ENCODE measurements around the gene FBLN7.
A peak's percentile ranks its signal among the peaks of the same experiment; 100 is the strongest.

Gene FBLN7

DNA sequence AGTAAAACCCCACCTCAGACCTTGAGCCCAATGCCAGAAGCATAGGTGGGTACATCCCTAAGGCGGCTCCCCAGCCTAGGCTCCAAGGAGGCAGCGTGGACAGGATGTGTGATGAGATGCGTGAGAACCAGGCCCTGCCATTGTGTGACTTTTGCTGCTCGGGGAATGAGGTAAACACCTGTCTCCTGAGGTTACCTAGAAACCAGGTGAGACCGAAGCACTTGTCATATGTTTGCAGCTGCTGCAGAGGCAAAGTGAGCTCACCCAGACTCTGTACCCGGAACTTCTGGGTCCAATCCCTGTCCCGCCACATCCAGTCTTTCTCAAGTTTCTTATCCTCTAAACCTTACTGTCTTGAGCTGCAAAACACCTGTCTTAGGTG lies 3.4 kb downstream of the FBLN7 start:
- no peak for DNase-seq

DNA sequence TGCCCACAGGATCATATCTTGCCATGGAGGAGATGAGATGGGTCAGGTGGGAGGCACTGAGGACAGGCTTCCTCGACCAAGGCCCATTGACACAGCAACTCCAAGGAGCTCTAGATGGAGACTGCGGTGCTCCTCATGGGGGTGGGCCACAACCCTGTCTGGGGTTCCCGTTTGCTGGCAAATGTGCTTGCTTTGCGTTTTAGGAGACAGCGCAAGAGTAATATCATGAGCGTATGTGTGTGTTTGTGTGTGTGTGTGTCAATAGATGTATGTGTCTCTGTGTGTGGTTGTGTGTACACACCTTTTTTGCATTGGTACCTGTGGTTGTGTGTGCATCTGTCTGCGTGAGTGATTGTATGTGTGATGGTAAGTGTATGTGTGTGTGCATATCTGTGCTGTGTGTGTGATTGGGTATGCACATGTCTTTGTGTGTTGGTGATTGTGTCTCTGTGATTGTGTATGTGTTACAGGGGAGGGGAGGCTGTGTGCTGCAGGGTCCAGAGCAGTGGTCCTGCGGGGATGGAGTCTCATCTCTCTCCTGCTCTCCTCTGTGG lies 4.4 kb downstream of the FBLN7 start:
- DNase-seq, result no peak

DNA sequence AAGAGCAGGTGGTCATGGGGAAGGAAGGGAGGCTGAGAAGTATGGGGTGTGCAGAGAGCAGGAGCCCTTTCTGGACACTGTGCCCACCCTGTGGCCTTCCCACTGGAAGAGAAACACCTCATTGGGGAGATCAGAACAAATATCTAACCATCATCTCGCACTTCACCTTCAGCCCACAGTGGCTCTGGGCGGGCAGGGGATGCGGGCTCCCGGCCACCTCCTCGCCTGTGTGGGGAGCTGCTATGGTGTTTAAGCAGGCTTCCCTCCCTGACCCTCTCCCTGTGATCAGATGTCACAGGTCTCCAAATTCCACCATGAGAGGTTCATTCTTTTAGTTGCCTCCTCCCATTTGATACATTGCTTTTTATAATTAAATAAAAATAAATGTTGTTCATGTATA lies 5.0 kb downstream of the FBLN7 start:
- no peak for DNase-seq

DNA sequence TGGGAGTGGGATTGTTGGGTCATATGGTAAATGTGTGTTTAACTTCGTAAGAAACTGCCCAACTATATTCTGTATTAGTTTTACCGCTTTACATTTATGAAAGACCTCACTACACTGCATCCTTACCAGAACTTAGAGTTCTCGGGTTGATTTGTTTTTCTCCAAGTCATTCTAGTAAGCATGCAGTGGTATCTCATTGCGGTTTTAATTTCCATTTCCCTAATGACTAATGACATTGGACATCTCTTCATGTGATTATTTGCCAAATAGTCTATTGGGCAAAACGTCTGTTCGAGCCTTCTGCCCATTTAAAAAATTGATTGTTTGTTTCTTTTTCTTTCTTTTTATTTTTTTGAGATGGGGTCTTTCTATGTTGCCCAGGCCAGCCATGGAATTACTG lies 6.8 kb downstream of the FBLN7 start:
- no peak for DNase-seq

DNA sequence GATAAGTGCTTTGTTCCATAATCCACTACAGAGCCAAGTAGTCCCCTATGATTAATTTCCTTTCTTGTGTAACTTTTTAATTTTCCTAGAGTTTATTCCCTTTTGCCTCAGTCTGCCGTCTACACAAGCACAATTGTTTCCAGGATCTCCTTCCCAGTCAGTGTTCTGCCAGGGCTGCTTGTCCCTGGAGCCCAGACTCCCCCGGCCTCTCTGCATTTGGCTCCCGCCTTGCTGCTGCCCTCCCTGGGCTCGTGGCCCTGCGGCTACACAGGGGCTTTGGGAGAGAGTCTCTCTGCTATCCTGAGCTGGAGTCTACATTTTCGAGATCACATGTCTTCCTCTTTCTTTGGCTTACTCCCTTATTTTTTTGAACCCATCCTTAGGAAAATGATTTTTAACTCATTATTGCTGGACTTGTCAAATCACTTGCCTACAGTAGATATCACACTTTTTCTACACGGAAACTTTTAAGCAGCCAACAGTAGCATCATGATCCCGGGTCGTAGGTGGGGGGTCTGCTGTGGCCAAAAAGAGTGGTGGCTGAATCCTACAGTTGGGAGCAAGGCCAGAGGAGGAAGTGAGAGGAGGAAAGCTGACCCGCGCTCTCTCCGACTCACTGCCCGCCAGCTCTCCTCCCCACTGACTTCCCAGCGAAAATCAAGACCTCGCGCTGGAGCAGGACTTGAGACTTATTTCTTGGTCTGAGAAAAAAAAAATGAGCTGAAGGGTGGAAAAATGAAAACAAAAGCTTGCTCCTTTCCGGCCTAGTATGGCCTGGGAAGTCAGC lies 9.4 kb downstream of the FBLN7 start:
- DNase-seq, result no peak

DNA sequence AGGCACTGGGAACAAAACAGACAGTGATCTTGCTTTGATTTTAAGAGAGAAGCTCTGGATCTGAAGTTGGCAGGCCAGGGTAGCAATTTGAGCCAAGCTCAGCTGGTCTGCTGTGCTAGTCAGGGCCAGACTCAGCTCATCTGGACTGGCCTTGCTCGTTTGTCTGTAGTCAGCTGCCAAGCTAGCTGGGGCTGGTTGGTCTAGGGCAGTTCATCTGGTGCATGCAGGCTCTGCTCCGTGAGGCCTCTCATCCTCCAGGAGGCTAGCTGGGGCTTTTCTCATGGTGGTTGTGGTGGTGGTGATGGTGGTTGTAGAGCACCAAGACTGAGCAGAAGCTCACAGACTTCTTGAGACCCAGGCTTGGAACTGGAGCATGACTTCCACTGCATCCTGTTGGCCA lies 10.3 kb downstream of the FBLN7 start:
- no peak for DNase-seq

DNA sequence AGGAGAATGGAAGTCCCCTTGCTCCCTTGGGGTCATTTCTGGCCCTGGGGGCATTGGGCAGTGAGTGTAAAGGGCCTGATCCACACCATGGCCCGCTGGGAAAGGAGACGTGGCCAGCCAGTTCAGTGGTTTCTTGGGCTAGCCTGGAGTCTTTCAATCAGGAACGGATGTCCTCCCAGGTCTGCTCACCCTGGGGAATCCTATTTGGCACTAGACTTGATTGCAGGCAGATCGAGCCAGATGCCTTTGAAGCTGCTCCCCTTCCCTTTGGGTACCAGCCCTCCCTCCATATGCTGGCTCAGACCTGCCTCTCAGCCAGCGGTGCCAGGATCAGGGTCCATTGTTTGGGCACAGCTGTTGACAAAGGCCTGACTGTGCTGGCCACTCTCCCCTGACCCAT lies 11.0 kb downstream of the FBLN7 start:
- DNase-seq, result no peak

DNA sequence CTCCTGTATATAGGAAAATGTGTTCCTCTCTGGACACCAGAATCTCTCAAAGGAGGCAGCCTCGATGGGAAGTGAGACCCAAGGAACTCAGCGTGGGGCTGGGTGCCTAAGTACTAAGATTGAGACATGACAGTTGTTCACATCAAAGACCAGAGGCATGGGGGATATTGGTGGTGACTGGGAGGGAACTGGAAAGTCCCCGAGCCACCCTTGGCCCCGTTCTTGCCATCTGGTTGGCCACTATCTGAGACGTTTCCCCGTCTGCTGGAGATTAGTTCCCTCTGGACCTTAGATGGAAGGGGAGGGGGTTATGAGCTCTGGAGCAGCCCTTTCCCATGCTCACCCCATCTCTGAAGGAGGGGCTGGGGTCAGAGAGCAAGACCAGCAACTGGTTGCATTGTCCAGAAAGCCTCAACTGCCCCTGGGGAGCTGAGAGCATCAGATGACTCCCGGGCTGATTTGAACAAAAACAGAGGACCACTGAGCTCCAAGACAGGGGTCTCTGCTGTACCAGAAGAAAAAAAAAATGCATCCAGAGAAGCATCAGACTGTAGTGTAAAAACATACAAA lies 11.8 kb downstream of the FBLN7 start:
- no peak for DNase-seq

DNA sequence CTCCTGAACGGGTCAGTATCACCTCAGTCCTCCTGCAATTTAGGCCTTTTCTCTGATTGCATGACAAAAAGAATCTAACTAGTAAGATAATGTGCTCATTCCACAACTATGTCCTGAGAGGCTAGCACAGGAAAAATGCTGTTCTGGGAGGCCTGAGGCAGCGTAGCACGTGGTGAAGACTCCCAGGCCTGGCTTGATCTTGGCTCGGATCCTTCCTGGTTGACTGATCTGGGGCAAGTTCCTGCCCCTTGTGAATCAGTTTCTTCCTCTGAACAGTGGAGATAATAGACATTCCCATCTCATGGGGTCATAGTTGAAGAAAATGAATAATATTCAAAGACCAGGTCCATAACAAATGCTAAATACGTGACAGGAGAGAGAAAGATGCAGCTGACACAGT lies 12.3 kb downstream of the FBLN7 start:
- no peak for DNase-seq

DNA sequence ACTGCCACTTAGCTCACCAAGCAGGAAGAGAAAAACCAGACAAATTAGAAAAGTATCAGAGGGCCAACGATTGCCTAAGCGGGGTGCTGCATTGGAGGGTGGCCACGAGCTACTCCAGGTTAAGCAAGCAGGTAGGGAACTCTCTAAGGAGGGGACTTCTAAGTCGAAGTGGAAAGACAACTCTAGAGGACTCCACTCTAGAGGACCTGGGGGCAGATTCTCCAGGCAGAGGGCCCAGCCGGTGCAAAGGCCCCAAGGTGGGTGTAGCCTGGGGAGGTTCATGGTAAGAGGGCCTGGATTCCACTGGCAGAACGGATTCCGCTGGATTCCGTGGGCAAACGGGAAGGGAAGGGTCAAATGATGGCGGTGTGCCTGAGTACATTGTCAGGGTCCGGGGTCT lies 12.7 kb downstream of the FBLN7 start:
- DNase-seq, result no peak

DNA sequence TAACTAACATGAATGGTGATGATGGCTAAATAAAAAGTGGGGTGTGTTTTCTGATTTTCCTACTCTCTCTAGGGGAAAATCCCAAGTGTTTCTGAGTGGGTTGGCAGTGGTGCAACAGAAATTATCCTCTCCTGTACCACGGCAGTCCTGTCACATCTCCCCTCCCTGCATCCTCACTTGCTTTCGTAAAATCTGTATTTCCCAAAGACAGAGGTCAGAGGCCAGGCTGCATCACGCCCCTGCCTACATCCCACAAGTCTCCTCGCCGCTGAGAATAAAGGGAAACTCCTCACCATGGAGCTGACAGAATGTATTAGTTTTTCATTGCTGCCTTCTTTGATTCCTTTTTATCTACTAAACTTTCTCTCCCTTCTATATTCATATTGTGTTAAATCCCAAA lies 13.1 kb downstream of the FBLN7 start:
- no peak for DNase-seq

DNA sequence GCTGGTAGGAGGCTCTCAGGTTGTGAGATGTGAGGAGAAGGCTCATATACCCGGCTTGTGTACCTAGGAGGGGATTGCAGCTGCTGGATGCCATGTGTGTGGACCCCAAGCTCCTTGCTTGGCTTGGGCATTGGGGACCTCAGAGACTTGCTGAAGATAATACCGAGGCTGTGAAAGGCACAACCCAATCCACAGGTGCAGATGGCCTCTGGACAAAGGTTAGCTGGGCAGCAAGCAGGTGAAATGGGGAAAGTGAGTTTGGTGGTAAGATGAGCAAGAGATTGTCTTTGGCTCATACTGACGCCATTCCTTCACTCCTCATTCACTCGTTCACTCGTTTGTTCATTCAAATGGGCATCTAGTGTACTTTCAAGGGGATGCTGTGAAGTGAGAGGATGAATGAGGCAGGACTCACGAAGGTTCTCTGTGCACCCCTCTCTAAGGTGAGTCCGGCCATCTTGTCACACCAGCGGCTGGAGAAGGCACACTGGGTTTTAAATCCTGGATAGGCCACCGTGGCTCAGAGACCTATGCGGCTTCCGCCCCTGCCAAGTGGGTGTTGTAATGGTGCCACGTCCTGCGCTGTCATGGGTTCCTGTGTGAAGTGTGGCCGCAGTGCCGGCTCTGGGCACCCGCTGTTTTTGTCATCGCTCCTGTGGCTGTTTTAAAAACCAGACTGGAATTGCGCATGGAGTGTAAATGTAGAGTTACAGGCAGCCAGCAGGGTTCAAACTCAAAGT lies 13.7 kb downstream of the FBLN7 start:
- DNase-seq, result no peak

DNA sequence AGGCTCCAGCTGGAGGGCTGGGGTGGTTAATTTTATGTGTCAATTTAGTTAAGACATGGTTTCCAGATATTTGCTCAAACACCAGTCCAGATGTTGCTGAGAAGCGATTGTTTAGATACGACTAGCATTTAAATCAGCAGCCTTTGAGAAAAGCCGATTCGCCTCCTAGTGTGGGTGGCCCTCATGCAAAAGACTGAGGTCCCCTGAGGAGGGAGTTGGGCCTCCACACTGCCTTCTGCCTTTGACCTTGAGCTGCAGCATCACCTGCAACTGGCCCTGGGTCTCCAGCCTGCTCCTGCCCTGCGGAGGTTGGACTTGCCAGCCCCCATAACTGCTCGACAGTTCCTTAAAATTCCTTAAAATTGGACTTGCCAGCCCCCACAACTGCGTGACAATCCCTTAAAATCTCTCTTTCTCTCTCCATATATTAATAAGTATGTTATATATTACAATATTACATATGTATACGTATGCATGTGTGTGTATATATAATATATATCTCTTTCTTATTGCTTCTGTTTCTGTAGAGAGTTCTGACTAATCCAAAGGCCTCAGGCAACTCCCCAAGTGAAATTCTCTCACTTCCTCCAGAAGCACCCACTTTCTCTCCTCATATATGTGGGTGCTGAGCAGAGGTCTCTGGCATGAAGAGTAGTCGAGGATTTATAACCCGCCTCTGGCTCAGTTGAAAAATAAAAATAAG lies 14.4 kb downstream of the FBLN7 start:
- no peak for DNase-seq

DNA sequence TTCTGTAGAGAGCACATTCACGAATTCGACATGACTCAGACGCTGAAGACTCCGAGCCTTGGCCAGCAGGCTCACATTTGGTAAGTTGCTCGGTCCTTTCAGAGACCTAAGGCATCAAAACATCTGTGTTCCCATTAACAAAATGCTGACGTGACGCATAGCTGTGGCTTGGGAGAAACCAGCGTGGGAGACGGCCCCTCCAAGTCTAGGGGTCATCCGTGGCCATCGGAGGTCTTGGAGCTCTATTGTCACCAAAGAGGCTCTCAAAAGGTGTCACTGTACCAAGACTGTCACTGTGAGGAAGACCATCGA lies 14.9 kb downstream of the FBLN7 start:
- DNase-seq, result no peak

DNA sequence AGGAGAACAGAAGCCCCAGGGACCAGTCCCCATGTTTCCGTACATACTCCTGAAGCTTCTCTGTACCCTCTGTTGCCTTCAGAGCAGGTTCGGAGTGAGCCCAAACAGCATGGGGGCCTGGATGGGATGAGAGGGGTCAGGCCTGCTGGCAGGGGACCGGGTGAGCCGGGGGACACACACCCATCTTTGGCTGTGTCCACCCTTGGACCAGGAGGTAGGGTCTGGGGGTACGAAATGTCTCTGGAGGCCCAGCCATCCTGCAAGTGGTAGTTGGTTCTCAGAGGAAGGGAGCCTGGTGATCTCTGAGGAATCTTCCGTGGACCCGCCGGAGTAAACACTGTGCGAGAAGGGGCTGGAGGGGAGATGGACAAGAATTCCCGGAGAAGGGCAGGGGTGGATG lies 15.3 kb downstream of the FBLN7 start:
- no peak for DNase-seq

DNA sequence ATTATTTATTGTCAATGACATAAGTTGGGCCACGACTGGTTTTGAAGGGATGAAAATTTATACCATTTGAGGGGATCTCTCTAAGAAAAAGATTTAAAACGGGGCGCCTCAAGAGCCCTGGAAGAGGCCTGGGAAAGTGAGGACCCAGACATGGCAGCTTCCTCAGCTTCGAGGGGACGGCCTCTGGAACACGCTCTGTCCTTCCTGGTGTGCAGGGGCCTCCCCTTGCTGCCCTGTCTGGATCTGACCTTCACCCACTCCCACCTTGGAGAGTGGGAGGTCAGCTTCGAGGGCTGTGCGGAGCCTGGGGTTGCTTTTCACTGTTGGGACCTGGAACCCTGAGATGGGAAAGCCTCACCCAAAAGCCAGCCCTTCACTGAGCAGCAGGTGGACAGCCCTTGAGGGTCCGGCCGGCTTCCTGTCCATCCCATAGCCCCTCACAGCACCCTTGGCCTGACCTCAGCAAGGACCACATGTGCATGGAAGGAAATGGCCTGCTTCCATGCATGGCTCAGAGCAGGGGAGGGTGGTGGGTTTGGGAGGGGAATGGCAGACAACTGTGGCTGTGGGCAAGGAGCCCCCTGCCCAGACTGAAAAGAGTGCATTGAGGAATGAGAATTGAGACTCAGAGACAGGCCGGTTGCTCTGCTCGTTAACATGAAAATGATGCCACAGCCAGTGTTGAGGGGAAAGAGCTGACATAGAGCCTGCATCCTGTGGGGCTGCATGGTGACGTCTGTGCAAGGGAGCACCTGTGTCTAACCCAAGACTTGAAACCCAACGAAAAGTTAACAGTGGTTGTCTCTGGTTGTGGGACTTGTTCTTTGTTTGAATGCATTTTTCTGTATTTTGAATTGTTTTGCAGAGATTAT lies 16.3 kb downstream of the FBLN7 start:
- DNase-seq, result peak; percentile 37

DNA sequence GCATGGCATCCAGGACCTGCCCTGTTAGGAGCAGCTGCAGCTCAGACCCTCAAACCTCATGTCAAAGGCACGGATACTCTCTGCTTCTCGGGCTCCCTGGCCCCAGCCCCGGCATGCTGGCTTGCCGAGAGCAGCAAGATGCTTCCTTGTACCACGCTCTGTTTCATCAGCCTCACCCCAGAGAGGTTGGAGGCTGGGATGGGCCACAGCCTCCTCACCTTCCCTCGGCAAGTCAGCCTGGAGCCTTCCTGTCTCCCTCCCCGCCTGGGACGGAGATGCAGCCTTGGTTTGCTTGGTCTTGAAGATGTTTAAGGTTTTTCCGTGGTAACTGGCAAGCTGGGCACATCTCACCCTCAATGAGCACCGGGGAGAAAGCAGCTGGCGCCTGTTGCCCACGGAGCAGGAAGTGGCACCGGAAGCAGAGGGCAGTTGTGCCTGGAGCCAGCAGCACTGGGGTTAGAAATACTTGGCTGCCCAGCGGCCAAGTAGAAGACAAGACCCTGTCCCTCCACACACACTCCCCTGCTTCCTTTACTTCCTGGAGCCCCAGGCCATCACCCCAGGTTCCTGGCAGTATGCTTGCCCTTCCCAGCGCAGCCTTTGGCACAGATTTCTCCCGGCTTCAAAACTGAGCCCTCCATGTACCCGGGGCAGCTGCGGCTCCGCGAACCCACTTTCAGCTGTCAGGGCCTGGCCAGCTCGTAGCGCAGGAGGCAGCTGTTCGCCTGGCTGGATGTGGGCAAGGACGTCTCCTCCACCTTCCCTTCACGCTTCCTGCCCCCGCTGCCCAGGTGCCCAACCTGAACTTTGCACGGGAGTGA lies 17.4 kb downstream of the FBLN7 start:
- DNase-seq, result peak; percentile 16

DNA sequence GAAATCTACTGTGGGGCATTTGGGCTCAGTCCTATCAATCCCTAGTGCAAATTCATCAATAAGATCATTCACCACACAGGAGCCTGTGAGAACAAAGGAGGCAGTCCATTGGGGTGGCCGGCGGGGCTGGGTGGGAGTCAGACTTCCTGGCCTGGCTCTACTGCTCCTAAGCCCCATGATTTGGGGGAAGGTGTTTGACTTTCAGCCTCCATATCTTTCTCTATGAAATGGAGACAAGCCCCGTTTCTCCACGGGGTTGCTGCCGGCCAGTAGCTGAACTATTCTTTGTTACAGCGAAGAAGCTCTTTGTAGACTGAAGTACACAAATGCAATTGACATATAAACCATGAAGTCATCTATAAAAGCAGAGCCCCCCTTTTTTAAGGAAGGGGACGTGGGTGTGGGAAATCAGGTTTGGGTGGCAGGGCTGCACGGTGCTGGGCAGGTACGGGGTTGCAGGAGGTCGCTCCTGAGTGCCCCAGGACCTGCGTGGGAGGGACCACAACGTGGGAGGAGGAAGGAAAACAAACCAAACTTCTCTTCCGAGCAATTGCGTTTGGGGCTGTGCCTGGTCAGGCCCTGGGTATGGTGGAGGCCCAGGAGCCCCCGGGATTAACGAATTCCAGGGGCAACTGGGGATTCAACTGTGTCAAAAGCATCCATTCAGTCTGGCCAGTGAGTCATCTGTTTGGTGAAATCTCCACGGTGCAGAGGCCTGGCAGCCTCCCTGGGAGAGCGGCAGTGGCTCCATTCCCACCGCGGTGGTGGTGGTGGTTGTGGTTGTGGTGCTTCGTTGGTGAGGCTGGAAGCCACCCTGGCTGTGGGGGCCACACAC lies 18.2 kb downstream of the FBLN7 start:
- peak; percentile 44 for DNase-seq

DNA sequence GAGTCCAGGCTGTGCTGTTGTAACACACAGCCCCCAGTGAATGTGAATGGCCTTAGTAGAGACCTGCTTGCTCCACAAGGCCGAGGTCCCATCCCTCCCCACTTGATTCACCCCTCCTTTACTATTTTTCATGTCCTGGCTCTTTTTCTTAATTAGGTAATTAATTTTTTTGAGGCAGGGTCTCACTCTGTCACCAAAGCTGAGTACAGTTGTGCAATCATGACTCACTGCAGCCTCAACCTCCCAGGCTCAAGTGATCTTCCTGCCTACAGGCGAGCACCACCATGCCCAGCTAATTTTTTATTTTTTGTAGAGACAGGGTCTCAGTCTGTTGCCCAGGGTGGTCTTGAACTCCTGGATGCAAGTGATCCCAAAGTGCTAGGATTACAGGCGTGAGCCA lies 19.3 kb downstream of the FBLN7 start:
- no peak for DNase-seq

DNA sequence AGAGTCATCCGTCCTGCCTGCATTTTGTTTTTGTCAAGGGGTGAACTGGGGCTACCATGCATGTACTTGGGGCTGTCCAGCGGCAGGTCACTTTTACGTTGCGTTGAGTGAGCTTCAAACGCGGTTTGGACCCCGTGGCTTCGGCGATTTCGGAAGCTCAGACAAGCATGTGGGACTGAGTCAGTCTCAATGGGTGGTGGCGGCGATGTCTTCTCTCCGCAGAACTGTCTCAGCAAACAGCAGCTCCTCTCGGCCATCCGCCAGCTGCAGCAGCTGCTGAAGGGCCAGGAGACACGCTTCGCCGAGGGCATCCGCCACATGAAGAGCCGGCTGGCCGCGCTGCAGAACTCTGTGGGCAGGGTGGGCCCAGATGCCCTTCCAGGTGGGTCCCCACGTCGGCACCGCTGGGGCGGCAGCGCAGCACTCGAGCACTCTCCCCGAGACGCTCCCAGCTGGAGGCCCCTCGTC lies 21.3 kb downstream of the FBLN7 start:
- DNase-seq, result no peak
